HG02884 (cell line): Measurements from ENCODE around the gene LPCAT2.

Experiments
- ATAC-seq: cut with Tn5 transposase; IDR thresholded peaks from one replicate; pipeline ENCODE4 v1.9.1; 2021; ENCODE audit warnings: mild to moderate bottlenecking, moderate library complexity; ENCODE audit not compliant: unreplicated experiment

LPCAT2 gene

DNA sequence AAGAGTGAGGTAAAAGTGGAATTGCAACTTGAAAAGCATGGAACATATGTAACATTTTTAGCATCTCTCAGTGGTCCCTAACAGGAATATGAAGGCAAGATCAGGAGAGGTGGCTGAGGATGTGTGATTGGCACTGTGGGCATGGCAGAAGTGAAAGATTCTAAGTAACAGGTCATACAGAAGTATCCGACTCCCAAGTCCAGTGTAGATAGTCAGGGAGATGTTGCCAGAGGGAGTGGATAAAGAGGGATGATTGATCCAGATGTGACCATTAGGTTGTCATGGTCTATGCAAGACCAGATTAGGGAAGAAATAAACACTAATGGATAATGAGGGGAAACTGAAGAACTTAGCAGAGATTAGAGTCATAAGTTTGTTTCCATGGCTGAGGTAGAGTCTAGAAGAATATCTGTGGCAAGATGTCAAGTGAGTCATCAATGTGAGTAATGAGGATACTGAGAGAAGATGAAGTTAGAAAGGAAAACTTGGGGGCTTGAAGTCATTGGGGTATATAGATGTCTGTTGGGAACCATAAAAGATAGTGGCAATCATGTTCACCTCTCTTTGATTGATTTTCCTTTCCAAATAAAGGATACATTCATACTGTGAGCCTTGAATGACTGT, 33.7 kb downstream of the LPCAT2 start:
- ATAC-seq: no peak

DNA sequence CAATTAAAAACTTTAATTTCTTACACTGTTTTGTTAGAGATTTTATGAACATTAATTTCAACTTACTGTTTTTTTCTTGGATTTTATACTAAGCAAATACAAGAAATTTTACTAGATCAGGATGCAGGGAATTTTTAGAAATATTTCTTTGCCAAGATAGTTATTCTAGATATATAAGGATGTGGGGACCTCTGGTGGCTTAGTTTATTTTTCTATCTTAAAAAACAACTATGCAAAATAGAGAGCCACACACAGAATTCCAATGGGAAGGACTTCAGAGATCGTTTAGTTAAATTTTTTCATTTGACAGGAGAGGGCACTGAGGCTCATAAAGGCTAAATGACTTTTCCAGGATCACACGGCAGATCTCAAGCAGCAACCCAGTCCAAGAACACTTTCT, 34.6 kb downstream of the LPCAT2 start:
- ATAC-seq: no peak

- no peak for ATAC-seq
These were observed 43.7 kb downstream of the LPCAT2 start for GRCh38 chr16:55552621-55553020.

GRCh38 chr16:55555436-55555835, 46.6 kb downstream of the LPCAT2 start:
- no peak for ATAC-seq

- ATAC-seq: no peak
These were observed 48.3 kb downstream of the LPCAT2 start for GRCh38 chr16:55557186-55557585.

GRCh38 chr16:55559233-55559632, 50.4 kb downstream of the LPCAT2 start:
- ATAC-seq: no peak

DNA sequence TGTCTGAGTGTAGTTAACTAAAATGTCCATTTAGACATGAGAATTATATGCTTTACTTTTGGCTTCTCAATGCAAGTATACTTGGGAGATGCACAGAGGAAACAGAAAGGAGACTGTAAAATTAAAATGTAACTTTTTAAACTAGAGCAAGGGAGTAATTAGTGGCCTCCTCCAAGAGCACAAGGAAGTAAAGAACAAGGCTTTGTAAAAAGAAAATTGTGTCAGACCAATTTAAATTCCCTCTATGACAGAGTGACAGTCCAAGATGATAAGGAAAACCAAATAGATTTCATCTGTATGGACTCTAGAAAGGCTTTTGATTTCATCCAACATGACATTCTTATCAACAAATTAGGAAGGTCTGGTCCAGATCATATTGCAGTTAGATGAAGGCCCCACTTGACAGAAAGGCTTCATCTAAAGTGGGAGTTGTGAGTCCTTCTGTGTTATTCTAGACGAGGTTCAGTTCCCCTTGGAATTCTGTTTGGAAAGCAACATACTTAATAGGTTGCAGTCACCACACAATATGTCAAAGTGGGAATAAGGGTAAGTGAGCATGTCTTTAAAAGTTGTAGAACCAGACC, 51.2 kb downstream of the LPCAT2 start:
- ATAC-seq: no peak

DNA sequence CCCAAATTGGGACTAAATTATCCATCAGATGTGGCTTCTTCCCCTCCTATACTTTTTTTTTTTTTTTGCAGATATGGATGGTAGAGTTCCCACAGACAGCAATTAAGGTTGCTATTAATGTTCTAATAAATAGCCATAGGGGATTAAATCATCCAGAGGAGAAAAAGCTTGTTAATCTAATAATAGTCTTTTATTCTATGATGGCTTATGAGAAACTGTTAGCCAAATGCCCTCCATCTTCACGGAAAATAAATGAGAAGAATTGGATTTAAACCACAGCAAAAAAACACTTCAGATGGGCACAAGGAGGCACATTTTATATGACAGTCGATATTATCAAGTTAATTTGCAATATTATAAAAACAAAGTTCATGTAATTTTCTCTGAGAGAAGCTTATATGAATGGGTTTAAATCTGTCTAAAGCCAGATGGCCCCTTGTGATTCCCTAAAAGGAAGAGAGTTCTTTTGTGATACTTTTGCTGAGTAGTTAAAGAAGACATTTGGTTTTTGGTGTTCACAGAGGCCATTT, 52.5 kb downstream of the LPCAT2 start:
- no peak for ATAC-seq

- no peak for ATAC-seq
These were observed 54.1 kb downstream of the LPCAT2 start for GRCh38 chr16:55562936-55563335.

DNA sequence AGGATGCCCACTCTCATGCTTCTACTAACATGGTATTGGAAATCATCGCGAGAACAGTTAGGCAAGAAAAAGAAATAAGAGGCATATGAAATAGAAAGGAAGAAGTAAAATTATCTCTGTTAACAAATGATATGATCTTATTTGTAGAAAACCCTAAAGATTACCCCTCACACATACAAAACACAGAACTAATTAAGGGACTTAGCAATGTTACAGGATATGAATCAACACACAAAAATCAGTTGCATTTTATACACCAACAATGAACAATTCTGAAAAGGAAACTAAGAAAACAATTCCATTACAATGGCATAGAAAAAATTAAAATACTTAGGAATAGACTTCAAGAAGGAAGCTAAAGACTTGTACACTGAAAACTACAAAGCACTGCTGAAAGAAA, 54.9 kb downstream of the LPCAT2 start:
- no peak for ATAC-seq

DNA sequence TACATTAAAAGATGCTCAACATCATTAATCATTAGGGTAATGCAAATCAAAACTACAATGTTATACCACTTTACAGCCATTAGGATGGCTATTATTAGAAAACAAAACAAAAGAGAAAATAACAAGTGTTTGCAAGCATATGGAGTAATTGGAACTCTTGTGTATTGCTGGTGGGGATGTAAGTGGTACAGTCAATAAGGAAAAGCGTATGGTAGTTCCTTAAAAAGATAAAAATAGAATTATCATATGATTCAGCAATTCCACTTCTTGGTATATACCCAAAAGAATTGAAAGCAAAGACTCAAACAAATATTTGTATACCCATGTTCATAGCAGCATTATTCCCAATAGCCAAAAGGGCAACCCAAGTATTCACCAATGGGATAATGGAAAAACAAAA, 56.2 kb downstream of the LPCAT2 start:
- no peak for ATAC-seq

- no peak for ATAC-seq
These were observed 57.7 kb downstream of the LPCAT2 start, which contains the start of gene CAPNS2 for GRCh38 chr16:55566432-55567175. Gene CAPNS2, plus strand, starts transcription at chr16:55566684. Its CDS starts 73 bp downstream, at chr16:55566757.

DNA sequence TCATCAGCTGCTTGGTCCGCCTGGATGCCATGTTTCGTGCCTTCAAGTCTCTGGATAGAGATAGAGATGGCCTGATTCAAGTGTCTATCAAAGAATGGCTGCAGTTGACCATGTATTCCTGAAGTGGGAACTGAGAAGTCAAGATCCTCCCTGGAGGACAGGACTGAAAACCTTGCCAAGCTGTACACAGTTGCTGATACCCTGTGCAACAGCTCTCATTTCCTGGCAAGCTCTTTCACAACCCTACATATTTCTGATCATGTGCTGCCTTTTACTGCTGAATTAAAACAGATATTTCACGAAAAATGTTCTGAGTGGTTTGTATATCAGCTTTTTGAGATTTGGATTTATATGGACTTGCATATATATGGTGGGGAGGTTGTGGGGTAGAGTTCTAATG, 58.5 kb downstream of the LPCAT2 start:
- no peak for ATAC-seq

GRCh38 chr16:55568207-55568606, 59.3 kb downstream of the LPCAT2 start:
- no peak for ATAC-seq

GRCh38 chr16:55569025-55569424, 60.2 kb downstream of the LPCAT2 start:
- ATAC-seq: no peak

DNA sequence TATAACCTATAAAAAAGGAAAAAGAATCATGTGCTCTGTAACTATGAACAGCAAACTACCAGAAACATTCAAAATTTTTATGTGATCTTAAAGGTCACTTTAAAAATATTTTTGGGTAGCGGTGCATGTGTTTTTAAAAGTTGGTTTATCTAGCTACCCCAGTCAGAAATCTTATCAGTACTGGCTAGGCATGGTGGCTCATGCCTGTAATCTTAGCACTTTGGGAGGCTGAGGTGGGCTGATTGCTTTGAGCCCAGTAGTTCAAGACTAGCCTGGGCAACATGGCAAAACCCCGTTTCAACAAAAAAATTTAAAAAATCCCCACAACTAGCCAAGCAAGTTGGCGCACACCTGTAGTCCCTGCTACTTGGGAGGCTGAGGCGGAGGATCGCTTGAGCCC, 61.3 kb downstream of the LPCAT2 start:
- no peak for ATAC-seq

DNA sequence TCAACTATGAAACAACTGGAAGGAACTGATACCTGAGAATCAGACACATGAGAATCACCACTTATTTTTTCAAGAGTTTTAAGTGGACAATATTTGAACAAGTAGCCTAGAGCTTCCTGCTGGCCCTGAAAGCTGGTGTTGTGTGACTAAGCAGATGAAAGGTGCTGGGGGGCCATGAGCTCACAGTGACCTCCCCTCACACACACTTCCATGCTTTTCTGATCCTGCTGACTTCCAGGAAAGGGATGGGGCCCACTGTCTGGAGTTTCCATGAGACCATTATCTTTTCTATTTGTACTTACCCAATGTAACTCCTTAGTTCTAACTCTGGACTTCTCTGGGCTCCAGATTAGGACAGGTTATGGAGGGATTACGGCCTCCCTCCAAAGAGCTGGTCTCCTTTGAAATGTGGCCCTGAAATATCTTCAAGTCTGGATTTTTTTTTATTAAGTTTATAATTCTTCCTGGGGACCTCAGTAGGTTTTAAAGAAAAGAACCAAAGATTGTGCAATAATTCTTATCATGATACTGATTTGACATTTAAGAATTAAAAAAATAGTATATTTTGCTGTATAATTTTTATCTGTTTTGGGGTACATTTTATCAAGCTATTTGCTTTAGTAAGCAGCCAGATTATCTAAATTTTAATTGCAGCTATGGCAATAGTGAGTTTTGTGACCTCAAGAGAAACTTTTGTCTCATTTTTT, 62.5 kb downstream of the LPCAT2 start:
- no peak for ATAC-seq

- no peak for ATAC-seq
These were observed 63.6 kb downstream of the LPCAT2 start for GRCh38 chr16:55572439-55572838.

GRCh38 chr16:55574811-55575210, 65.9 kb downstream of the LPCAT2 start:
- ATAC-seq: no peak

- ATAC-seq: no peak
These were observed 66.6 kb downstream of the LPCAT2 start for GRCh38 chr16:55575496-55575895.

DNA sequence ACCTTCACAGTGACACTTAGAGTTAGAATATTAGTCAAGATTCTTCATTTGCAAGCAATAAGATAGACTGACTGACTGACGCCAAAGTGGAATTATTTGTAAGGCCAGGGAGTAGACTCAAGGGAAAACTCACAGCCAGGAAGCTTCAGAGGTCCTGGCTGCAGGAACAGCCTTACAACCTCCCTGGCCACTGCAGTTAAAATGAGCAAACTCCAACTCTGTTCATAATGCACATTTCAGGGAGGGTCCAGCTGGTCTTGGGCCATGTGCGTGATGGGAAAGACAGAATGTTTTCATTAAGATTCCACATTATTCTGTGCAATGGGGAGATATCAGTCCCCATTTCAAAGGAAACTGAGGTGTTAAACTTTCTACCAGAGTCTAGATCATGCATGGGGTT, 67.5 kb downstream of the LPCAT2 start:
- no peak for ATAC-seq
